ENCODE results near the gene NFIB.

The NFIB gene

GRCh38 chr9:14186096-14186495 lies 127.8 kb downstream of the NFIB start:
- no peaks in the 10 kb centered on the region for H3K9me3 ChIP-seq (ENCODE audit: insufficient read depth, low read length)
- no peak overlapping the region for H3K9ac ChIP-seq (ENCODE audit: insufficient read length, low read depth)
- no peaks in the 10 kb centered on the region for H3K4me1 ChIP-seq (ENCODE audit: insufficient read depth, insufficient read length)
- H3K27me3 ChIP-seq (ENCODE audit: insufficient read depth, insufficient read length): no peaks in the 10 kb centered on the region
- no peak for DNase-seq (ENCODE audit: low read depth, low spot score)
- TF ChIP-seq ZNF274 (IDR thresholded peaks at IDR 0.05; ENCODE audit: low read depth, low read length) (no peak), SUZ12 (IDR thresholded peaks at IDR 0.05; ENCODE audit: extremely low read depth, insufficient read depth, insufficient read length) (no peak), YY1 (IDR thresholded peaks at IDR 0.05; ENCODE audit: insufficient read depth, insufficient read length) (no peak)
- no peaks in the 10 kb centered on the region for H3K36me3 ChIP-seq (ENCODE audit: insufficient read depth, insufficient read length, low read length)
- H3K4me3 ChIP-seq (ENCODE audit: insufficient read length, low read depth): no peak overlapping the region

GRCh38 chr9:14185016-14185415 lies 128.9 kb downstream of the NFIB start:
- DNase-seq (ENCODE audit: low read depth, low spot score): no peak
- Histone ChIP-seq H3K4me1 (ENCODE audit: insufficient read depth, insufficient read length) (no peaks in the 10 kb centered on the region), H3K9me3 (ENCODE audit: insufficient read depth, low read length) (no peaks in the 10 kb centered on the region), H3K27me3 (ENCODE audit: insufficient read depth, insufficient read length) (no peaks in the 10 kb centered on the region), H3K9ac (ENCODE audit: insufficient read length, low read depth) (no peak overlapping the region), H3K4me3 (ENCODE audit: insufficient read length, low read depth) (no peak overlapping the region), H3K36me3 (ENCODE audit: insufficient read depth, insufficient read length, low read length) (no peaks in the 10 kb centered on the region)
- TF ChIP-seq YY1 (IDR thresholded peaks at IDR 0.05; ENCODE audit: insufficient read depth, insufficient read length) (no peak), ZNF274 (IDR thresholded peaks at IDR 0.05; ENCODE audit: low read depth, low read length) (no peak), SUZ12 (IDR thresholded peaks at IDR 0.05; ENCODE audit: extremely low read depth, insufficient read depth, insufficient read length) (no peak)

DNA sequence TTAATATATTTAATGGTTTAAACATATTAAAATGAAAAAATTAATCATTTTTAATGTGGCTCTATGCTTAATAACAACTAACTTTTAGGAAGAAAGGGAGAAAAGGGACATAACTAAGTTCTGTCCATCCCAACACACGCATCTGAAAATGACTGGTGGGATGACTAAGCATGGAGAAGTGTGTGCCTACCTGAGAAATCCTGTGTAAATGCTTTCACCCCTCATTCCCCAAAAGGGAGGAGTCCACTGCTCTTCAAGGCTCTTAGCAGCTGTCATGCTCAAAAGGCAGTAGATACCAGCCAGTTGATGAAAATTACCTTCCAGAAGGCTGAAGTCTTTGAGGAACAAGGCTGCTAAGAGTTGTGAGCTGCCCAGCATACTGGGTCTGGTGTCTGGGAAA lies 130.9 kb downstream of the NFIB start:
- Histone ChIP-seq H3K36me3 (ENCODE audit: insufficient read depth, insufficient read length, low read length) (no peaks in the 10 kb centered on the region), H3K4me3 (ENCODE audit: insufficient read length, low read depth) (no peak overlapping the region), H3K9me3 (ENCODE audit: insufficient read depth, low read length) (no peaks in the 10 kb centered on the region), H3K4me1 (ENCODE audit: insufficient read depth, insufficient read length) (no peaks in the 10 kb centered on the region), H3K9ac (ENCODE audit: insufficient read length, low read depth) (no peak overlapping the region), H3K27me3 (ENCODE audit: insufficient read depth, insufficient read length) (no peaks in the 10 kb centered on the region)
- no peak for DNase-seq (ENCODE audit: low read depth, low spot score)
- no peak for TF ChIP-seq YY1 (IDR thresholded peaks at IDR 0.05; ENCODE audit: insufficient read depth, insufficient read length)

GRCh38 chr9:14180960-14181537 lies 132.9 kb downstream of the NFIB start:
- Histone ChIP-seq H3K36me3 (ENCODE audit: insufficient read depth, insufficient read length, low read length) (no peaks in the 10 kb centered on the region), H3K4me3 (ENCODE audit: insufficient read length, low read depth) (no peak overlapping the region), H3K9me3 (ENCODE audit: insufficient read depth, low read length) (no peaks in the 10 kb centered on the region), H3K4me1 (ENCODE audit: insufficient read depth, insufficient read length) (no peaks in the 10 kb centered on the region), H3K27me3 (ENCODE audit: insufficient read depth, insufficient read length) (no peaks in the 10 kb centered on the region), H3K9ac (ENCODE audit: insufficient read length, low read depth) (no peak overlapping the region)
- TF ChIP-seq ZNF274 (IDR thresholded peaks at IDR 0.05; ENCODE audit: low read depth, low read length) (no peak), YY1 (IDR thresholded peaks at IDR 0.05; ENCODE audit: insufficient read depth, insufficient read length) (no peak), SUZ12 (IDR thresholded peaks at IDR 0.05; ENCODE audit: extremely low read depth, insufficient read depth, insufficient read length) (no peak)
- no peak for DNase-seq (ENCODE audit: low read depth, low spot score)

DNA sequence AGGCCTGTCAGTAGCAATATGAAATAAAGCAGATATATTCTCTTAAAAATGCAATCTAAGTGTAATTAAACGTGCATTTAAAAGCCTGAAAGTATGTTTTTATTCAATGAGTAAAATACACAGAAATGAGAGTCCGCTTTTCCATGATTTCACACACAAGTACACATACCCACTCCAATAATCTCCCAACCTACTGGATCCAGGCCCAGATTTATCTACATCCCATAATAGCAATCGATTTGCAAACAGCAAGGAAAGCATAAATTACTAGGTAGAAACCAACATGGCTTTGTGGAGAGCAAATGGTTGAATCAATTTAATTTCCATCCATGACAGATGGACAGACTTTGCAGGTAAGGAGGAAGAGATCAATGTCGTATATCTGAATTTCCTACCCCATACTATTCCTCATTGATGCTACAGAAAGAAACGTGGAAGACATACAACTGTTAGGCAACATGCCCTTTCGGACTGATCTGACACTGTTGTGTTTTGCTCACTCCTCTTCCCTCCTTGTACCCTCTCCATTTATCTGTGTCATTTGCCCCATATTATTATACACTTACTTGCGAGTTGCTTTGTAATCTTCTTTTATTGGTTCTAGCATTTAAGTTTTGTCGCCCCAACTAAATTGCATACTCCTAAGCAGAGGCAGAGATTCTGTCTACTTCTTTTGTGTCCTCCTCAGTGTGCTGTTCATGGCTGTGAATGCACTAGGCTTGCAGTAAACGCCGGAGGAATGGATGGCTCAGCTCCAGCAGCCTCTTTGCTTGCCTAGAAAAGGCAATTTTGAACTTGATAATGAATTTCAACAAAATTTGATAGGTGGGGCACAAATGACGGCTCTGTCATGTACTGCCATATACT lies 133.6 kb downstream of the NFIB start:
- Histone ChIP-seq H3K4me3 (ENCODE audit: insufficient read length, low read depth) (no peak overlapping the region), H3K4me1 (ENCODE audit: insufficient read depth, insufficient read length) (no peaks in the 10 kb centered on the region), H3K9me3 (ENCODE audit: insufficient read depth, low read length) (no peaks in the 10 kb centered on the region), H3K27me3 (ENCODE audit: insufficient read depth, insufficient read length) (no peaks in the 10 kb centered on the region), H3K36me3 (ENCODE audit: insufficient read depth, insufficient read length, low read length) (no peaks in the 10 kb centered on the region), H3K9ac (ENCODE audit: insufficient read length, low read depth) (no peak overlapping the region)
- no peak for DNase-seq (ENCODE audit: low read depth, low spot score)
- TF ChIP-seq YY1 (IDR thresholded peaks at IDR 0.05; ENCODE audit: insufficient read depth, insufficient read length) (no peak), SUZ12 (IDR thresholded peaks at IDR 0.05; ENCODE audit: extremely low read depth, insufficient read depth, insufficient read length) (no peak), ZNF274 (IDR thresholded peaks at IDR 0.05; ENCODE audit: low read depth, low read length) (no peak)

DNA sequence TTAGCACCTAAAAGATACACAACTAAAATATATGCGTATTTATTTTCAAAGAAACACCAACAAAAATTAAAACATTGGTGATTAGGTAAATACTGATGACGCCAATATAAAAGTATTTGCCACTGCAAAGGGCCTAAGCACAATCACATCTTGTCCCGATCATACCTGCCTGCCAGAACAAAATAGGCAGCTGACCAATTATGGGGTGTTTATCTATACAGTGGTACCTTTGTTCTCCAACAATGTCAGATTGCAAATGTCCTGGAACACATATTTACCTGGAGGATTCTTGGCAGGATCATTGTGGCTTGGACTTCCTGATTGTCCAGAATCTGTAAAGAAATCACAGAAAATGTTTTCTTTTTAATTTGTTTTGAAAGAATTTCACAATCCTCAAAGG lies 134.5 kb downstream of the NFIB start:
- TF ChIP-seq YY1 (IDR thresholded peaks at IDR 0.05; ENCODE audit: insufficient read depth, insufficient read length) (no peak), SUZ12 (IDR thresholded peaks at IDR 0.05; ENCODE audit: extremely low read depth, insufficient read depth, insufficient read length) (no peak), ZNF274 (IDR thresholded peaks at IDR 0.05; ENCODE audit: low read depth, low read length) (no peak)
- Histone ChIP-seq H3K27me3 (ENCODE audit: insufficient read depth, insufficient read length) (no peaks in the 10 kb centered on the region), H3K9me3 (ENCODE audit: insufficient read depth, low read length) (no peaks in the 10 kb centered on the region), H3K4me1 (ENCODE audit: insufficient read depth, insufficient read length) (no peaks in the 10 kb centered on the region), H3K4me3 (ENCODE audit: insufficient read length, low read depth) (no peak overlapping the region), H3K9ac (ENCODE audit: insufficient read length, low read depth) (no peak overlapping the region), H3K36me3 (ENCODE audit: insufficient read depth, insufficient read length, low read length) (no peaks in the 10 kb centered on the region)
- DNase-seq (ENCODE audit: low read depth, low spot score): no peak

DNA sequence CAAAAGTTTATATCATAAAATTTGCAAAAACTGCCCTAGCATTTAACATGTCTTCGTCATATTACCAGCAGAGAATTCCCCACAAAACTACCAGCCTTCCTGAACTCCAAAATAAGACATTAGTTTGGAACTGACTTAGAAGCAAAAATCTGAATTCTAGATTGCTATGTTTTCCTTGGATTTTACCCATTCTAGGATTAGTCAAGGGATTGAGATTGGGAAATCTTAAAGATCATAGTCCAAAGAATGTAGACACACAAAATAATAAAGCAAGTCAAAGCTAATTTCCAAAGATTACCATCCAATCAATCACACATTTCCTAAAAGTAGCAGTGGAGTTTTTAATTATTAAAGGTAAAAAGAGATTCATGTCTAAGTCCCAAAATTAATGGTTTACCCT lies 138.2 kb downstream of the NFIB start:
- TF ChIP-seq SUZ12 (IDR thresholded peaks at IDR 0.05; ENCODE audit: extremely low read depth, insufficient read depth, insufficient read length): no peak
- TF ChIP-seq YY1 (IDR thresholded peaks at IDR 0.05; ENCODE audit: insufficient read depth, insufficient read length): no peak
- no peak for TF ChIP-seq ZNF274 (IDR thresholded peaks at IDR 0.05; ENCODE audit: low read depth, low read length)
- Histone ChIP-seq H3K4me1 (ENCODE audit: insufficient read depth, insufficient read length) (no peaks in the 10 kb centered on the region), H3K9ac (ENCODE audit: insufficient read length, low read depth) (no peak overlapping the region)

More for the DNA sequence above, 138.2 kb downstream of the NFIB start:
- Histone ChIP-seq H3K36me3 (ENCODE audit: insufficient read depth, insufficient read length, low read length) (no peaks in the 10 kb centered on the region), H3K9me3 (ENCODE audit: insufficient read depth, low read length) (no peaks in the 10 kb centered on the region), H3K27me3 (ENCODE audit: insufficient read depth, insufficient read length) (no peaks in the 10 kb centered on the region), H3K4me3 (ENCODE audit: insufficient read length, low read depth) (no peak overlapping the region)
- no peak for DNase-seq (ENCODE audit: low read depth, low spot score)

Data from NT2/D1 (cell line).